Measurements from ENCODE around the gene FAM228B.
"Not testable (repeated sequence)": the region's sequence is repeated elsewhere in the genome, so short reads cannot be mapped to it uniquely, and the experiment has no call there.

The FAM228B gene

GRCh38 chr2:24104110-24104650 lies 19.1 kb upstream of the FAM228B start:
- no peak for DNase-seq

GRCh38 chr2:24104906-24105305 lies 18.4 kb upstream of the FAM228B start:
- no peak for DNase-seq

- DNase-seq = no peak
These were observed 17.5 kb upstream of the FAM228B start for GRCh38 chr2:24105816-24106215.

GRCh38 chr2:24106786-24107185 lies 16.5 kb upstream of the FAM228B start:
- DNase-seq = no peak

DNA sequence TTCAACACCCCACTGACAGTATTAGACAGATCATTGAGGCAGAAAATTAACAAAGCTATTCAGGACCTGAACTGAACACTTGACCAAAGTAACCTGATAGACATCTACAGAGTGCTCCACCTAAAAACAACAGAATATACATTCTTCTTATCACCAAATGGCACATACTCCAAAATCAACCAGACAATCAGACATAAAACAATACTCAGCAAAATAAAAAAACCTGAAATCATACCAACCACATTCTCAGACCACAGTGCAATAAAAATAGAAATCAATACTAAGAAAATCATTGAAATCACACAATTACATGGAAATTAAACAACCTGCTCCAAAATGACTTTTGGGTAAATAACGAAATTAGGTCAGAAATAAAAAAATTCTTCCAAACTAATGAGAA lies 15.9 kb upstream of the FAM228B start:
- no peak for DNase-seq

- not testable (repeated sequence) for DNase-seq
These were observed 13.8 kb upstream of the FAM228B start for GRCh38 chr2:24109431-24109830.

DNA sequence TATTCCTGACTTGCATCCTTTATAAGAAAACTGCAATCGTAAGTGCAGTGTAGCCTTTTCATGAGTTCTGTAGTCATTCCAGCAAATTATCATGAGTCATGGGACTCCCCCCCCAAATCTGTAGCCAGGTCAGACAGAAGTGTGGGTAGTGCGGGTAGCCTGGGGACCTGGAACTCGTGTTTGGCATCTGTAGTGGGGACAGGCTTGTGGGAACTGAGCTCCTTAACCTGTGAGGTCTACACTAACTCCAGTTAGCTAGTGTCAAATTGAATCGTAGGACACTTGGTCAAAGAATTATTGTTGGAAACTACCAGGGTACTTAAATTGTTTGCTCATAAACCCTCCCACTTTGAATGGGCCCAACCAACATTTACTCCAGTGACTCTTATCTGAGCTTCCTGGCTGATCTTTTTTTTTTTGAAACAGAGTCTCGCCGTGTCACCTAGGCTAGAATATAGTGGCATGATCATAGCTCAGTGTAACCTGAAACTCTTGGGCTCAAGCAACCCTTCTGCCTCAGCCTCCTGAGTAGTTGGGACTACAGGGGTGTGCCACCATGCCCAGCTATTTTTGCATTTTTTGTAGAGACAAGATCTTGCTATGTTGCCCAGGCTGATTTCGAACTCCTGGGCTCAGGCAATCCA lies 12.5 kb upstream of the FAM228B start:
- DNase-seq = no peak

GRCh38 chr2:24111407-24111901 lies 11.8 kb upstream of the FAM228B start:
- DNase-seq = no peak

DNA sequence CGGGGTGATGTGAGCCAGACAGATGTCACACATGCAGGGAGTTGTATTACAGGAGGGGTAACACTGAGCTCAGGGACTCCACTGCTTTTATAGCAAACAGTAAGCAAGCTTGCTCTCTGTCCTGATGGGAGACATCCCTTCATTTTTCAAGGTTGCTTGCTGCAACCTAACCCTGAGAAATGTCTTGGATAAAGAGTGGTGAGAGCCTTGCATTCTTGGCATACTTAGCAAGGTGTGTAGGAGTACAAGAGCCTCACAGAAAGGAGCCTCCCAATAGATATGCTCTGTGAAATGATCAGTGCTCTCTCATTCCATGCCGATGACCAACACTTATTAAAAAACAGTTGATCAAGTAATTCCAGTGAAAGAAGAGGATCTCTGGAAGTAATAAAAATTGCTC lies 8.2 kb upstream of the FAM228B start:
- DNase-seq = no peak

DNA sequence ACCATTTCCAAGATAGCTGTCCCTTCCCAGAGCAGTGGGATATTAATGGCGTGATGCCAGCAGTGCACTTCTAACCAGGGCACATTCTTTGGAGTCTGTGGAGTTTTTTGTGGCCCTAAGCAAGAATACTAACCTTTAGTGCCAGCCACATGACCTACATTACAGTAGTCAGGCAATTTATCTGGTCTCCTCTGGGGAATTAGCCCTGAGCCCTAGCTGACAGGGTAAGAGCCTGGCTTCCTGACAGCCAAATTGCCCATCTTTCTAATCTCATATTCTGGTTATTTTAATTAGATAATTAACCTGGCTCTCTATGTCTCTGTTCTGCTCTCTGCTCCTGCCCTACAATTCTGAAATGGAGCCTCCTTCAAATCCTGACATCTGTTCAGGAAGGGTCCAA lies 5.4 kb upstream of the FAM228B start:
- no peak for DNase-seq

GRCh38 chr2:24121066-24121465 lies 2.2 kb upstream of the FAM228B start:
- no peak for DNase-seq

- no peak for DNase-seq
These were observed 1.8 kb upstream of the FAM228B start for GRCh38 chr2:24121469-24121868.

DNA sequence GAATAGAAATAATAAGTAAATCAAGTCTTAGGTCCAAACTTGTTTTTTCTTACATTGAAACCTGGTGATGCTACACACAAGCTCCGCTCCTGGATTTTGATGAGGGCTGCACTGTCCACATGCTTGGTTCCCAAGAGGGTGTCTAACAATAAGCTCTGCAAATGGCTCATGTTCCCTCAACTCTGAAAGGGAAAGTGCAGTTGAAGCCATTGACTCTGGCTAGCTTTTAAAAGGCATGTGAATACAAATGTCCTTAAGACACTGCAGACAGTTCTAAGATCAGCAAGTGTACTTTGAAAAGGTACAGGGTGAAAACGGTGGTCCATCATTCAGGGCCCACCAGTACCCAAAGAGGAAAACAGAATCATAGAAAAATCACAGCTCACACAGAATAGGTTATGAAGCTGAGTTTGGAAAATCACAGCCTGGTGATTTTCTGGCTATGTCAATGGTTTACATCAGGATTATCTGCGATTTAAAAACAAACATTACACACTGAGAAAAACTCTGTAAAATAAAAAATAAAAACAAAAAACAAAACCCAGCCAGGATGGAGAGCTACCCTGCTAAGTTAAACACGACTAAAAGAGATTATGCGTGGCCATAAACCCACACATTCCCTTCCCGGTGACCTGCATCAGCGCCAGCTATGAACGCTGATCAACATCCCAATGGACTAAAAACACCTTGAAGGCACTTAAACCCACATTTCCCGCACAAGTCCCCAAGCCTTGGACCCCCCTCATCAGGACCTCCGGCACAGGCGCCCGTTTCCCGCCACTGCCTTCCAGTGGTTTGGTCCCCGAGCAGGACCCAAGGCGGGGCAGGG lies 689 bp upstream of the FAM228B start:
- no peak for DNase-seq

DNA sequence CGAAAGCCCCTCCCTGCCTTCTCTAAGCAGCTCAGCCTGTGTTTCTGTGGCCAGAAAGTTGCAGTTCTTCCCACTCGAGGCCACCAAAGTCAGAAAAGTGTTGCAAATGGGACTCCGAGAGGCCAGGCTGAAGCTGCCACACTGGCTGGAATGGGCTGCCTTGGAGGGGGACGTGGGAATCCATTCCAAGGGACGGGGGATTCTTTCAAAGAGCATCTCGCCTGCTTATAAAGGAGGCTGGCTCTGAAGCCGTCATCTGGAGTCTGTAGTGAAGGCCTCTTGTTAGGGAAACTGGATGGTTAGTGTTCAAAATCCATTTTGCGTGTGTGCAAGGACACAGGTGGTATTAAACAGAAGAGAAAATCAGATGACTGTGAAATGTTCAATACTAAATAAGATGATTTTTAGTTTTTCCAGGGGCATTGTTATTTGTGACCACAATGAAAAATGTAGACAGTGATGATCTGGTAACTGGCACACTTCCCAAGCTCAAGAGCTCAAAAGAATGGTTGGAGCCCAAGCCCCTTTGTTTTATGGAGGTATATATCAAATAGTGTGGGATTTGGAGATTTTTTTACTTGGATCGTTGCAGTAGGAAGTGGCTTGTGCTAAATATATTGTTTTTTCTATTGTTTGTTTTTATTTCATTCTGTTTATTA lies 782 bp downstream of the FAM228B start:
- DNase-seq = no peak

DNA sequence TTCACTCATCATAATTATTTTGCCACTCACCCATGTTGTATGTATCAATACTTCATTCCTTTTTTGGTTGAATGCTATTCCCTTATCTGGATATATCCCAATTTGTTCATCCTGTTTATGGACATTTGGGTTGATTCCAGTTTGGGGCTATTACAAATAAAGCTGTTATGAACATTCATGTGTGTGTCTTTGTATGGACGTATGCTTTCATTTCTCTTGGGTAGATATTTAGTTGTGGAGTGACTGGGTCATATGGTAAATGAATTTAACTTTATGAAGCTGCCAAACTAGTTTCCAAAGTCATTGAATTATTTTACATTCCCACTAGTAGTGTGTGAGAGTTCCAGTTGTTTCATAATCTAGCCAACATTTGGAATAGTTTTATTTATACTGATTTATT lies 2.7 kb downstream of the FAM228B start:
- no peak for DNase-seq

- no peak for DNase-seq
These were observed 9.3 kb downstream of the FAM228B start for GRCh38 chr2:24132543-24132942.

DNA sequence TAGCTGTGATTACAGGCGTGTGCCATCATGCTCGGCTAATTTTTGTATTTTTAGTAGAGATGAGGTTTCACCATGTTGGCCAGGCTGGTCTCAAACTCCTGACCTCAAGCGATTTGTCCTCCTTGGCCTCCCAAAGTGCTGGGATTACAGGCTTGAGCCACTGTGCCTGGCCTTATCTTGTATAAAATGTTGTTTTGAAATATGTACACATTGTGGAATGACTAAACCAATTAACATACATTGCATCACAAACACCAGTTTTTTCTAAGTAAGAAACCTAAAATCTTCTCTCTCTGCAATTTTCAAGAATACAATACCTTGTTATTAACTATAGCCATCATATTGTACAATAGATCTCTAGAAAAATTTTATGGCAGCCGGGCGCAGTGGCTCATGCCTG lies 17.0 kb downstream of the FAM228B start:
- DNase-seq = not testable (repeated sequence)

GRCh38 chr2:24147364-24147763 lies 24.1 kb downstream of the FAM228B start:
- DNase-seq = no peak

DNA sequence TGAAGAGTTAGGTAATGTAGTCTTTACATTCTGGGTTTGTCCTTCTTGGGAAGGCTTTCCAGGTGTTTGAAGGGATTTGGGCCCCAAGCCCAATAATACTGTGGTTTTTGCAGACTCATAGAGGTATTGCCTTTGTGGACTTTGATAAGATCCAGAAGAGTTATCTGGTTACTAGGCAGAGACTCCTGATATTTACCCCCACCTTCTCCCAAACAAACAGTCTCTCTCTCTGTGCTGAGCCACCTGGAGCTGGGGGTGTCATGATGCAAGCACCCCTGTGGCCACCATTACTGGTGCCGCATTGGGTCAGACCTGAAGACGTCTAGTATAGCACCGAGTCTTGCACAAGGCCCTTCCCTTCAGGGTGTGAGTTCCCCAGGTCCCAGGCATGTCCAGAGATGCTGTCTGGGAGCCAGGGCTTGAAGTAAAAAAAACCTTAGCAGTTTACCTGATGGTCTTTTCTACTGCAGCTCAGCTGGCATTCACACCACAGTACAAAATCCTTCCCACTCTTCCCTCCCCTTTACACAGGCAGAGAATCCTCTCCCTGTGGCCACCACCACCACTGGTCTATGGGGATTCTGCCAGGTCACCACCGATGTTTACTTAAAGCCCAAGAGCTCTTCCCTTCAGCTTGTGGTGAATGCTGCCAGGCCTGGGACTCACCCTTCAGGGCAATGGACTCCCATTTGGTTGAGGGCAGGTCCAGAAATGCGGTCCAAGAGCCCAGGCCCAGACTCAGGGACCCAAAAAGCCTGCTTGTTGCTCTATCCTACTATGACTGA lies 29.3 kb downstream of the FAM228B start:
- no peak for DNase-seq

DNA sequence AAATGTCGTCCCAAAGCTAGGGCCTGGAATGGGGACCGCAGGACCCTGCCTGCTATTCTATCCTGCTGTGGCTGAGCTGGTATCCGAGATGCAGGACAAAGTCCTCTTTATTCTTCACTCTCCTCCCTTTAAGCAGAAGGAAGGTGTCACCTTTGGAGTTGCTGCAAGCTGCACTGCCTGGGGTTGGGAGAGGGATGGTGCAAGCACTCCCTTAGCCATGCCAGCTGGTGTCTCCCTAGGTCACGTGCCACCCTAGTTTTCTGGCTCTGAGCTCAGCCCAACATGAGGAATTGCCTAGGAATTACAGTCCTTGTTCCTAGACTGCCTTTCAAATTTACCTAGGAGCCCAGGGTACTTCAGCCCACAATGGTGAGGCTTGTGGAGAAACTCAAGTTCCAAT lies 30.2 kb downstream of the FAM228B start:
- DNase-seq = no peak

DNA sequence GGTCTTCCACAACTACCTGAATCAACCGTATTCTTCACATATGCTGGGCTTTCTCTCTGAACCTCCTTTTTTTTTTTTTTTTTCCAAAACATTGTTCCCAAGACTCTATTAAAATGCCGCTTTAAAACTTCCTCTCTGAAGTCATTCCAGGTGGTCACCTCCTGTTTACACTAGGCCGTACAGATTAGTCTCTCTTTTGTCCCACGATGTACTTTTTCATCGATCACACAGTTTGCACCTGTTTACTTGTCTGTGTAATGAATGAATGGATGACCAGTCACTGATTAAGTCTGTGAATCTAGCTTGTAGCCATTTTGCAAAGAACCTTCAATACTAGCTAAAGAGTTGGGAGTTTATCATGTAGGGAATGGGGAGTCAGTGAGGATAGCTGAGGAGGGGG lies 34.9 kb downstream of the FAM228B start:
- no peak for DNase-seq

- no peak for DNase-seq
These were observed 36.4 kb downstream of the FAM228B start for GRCh38 chr2:24159708-24160107.

DNA sequence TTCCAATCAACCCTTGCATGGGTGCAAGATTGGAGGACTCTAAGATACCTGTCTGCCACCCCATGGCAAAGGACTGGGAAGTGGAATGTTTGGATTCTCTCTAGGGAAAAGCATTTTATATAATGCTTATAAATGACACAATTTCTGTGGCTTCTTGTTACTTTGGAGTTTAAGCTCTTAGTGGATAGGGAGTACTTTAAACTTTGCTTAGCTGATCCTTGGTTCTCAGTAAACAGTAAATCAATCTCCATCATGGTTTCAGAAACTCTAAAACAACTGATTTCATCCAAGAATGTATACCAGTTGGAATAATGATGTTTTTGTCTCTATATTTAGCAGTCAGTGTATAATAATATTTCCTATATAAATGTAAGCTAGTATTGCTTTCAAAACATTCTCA lies 37.5 kb downstream of the FAM228B start:
- DNase-seq = no peak

Data from CD4-positive, alpha-beta T cell treated with Interleukin-4 for 4 hours (primary cell).